ENCODE results near the gene KCNJ8. TPM values are rescaled to one million over a fixed set of nuclear protein-coding genes. Genes with fewer than 3 reads are reported as not detected.
"Not testable (repeated sequence)": the region's sequence is repeated elsewhere in the genome, so short reads cannot be mapped to it uniquely, and the experiment has no call there.

KCNJ8 gene
- total and polyA plus RNA-seq, 4 donors = 10.9 to 44.2 (median 27.2) TPM

DNA sequence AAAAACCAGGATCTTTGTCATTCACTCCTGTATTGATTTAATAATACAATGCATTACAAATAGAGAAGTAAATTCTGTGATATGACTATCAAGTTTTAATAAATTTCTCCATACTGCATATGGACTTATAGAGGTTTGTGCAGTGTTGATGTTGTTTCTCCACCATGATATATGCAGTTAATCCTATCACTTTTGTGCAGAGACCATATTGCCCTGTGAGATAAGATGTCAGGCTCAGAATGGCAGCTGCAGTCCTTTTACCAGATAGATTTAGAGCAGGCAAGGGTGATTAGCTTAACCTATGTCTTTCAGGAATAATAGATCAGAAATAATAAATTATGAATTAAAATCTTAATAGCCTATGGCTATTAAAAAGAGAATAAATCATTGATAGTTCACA is 38.6 kb upstream of the KCNJ8 start (continued):
- TF ChIP-seq, protein P1, sequence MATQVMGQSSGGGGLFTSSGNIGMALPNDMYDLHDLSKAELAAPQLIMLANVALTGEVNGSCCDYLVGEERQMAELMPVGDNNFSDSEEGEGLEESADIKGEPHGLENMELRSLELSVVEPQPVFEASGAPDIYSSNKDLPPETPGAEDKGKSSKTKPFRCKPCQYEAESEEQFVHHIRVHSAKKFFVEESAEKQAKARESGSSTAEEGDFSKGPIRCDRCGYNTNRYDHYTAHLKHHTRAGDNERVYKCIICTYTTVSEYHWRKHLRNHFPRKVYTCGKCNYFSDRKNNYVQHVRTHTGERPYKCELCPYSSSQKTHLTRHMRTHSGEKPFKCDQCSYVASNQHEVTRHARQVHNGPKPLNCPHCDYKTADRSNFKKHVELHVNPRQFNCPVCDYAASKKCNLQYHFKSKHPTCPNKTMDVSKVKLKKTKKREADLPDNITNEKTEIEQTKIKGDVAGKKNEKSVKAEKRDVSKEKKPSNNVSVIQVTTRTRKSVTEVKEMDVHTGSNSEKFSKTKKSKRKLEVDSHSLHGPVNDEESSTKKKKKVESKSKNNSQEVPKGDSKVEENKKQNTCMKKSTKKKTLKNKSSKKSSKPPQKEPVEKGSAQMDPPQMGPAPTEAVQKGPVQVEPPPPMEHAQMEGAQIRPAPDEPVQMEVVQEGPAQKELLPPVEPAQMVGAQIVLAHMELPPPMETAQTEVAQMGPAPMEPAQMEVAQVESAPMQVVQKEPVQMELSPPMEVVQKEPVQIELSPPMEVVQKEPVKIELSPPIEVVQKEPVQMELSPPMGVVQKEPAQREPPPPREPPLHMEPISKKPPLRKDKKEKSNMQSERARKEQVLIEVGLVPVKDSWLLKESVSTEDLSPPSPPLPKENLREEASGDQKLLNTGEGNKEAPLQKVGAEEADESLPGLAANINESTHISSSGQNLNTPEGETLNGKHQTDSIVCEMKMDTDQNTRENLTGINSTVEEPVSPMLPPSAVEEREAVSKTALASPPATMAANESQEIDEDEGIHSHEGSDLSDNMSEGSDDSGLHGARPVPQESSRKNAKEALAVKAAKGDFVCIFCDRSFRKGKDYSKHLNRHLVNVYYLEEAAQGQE (IDR thresholded peaks at IDR 0.05) = no peak
- TF ChIP-seq, protein P2, sequence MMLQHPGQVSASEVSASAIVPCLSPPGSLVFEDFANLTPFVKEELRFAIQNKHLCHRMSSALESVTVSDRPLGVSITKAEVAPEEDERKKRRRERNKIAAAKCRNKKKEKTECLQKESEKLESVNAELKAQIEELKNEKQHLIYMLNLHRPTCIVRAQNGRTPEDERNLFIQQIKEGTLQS (IDR thresholded peaks at IDR 0.05) = no peak
- TF ChIP-seq RAD21 (IDR thresholded peaks at IDR 0.05) = no peak
- no peak for TF ChIP-seq EGR1 (IDR thresholded peaks at IDR 0.05; ENCODE audit: low read depth in 2 of 2)
- no peak for TF ChIP-seq NR2F2 (IDR thresholded peaks at IDR 0.05)
- no peak for TF ChIP-seq YY1 (IDR thresholded peaks at IDR 0.05)

DNA sequence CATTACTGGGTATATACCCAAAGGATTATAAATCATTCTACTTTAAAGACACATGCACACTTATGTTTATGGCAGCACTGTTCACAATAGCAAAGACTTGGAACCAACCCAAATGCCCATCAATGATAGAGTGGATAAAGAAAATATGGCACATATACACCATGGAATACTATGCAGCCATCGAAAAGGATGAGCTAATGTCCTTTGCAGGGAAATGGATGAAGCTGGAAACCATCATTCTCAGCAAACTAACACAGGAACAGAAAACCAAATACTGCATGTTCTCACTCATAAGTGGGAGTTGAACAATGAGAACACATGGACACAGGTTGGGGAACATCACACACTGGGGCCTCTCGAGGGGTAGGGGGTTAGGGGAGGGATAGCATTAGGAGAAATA is 37.8 kb upstream of the KCNJ8 start:
- not testable (repeated sequence) for H3K4me3 ChIP-seq (ENCODE audit: low read depth in 1 of 3, low read length in 3 of 3); H3K27ac ChIP-seq (ENCODE audit: low read depth in 1 of 2, low read length in 2 of 2); H3K9me3 ChIP-seq (ENCODE audit: control insufficient read depth in 4 of 4, low read length in 3 of 4); H3K9ac ChIP-seq (ENCODE audit: low read depth in 1 of 2, low read length in 2 of 2); DNase-seq (ENCODE audit: low spot score); H3K27me3 ChIP-seq (ENCODE audit: control insufficient read depth in 4 of 4, insufficient read depth in 4 of 4, low read length in 3 of 4)
- H3K4me1 ChIP-seq (ENCODE audit: control insufficient read depth in 4 of 4, insufficient read depth in 4 of 4, low read length in 3 of 4) = peaks cover 1 to 41% (median 26%) of the 10 kb centered on the region in 4 donors
- H3K36me3 ChIP-seq (ENCODE audit: control insufficient read depth in 4 of 4, insufficient read depth in 3 of 4, low read depth in 1 of 4, low read length in 3 of 4) = peaks cover 0 to 15% (median 4%) of the 10 kb centered on the region in 4 donors
- 95% methylated on average over 2 of the region's 2 CpGs for WGBS

- DNase-seq (ENCODE audit: low spot score) = no peak
- Histone ChIP-seq H3K4me3 (ENCODE audit: low read depth in 1 of 3, low read length in 3 of 3) (no peak overlapping the region), H3K9me3 (ENCODE audit: control insufficient read depth in 4 of 4, low read length in 3 of 4) (no peaks in the 10 kb centered on the region), H3K27me3 (ENCODE audit: control insufficient read depth in 4 of 4, insufficient read depth in 4 of 4, low read length in 3 of 4) (no peaks in the 10 kb centered on the region), H3K27ac (ENCODE audit: low read depth in 1 of 2, low read length in 2 of 2) (no peak overlapping the region), H3K9ac (ENCODE audit: low read depth in 1 of 2, low read length in 2 of 2) (no peak overlapping the region), H3K4me1 (ENCODE audit: control insufficient read depth in 4 of 4, insufficient read depth in 4 of 4, low read length in 3 of 4) (peaks cover 2 to 31% (median 11%) of the 10 kb centered on the region in 4 donors), H3K36me3 (ENCODE audit: control insufficient read depth in 4 of 4, insufficient read depth in 3 of 4, low read depth in 1 of 4, low read length in 3 of 4) (peaks cover 0 to 22% (median 13%) of the 10 kb centered on the region in 4 donors)
- no peak for TF ChIP-seq JUND (IDR thresholded peaks at IDR 0.05)
- no peak for TF ChIP-seq RAD21 (IDR thresholded peaks at IDR 0.05)
- no peak for TF ChIP-seq NR2F2 (IDR thresholded peaks at IDR 0.05)
- TF ChIP-seq GABPA (IDR thresholded peaks at IDR 0.05 in 1 of 2, conservative IDR thresholded peaks at IDR 0.05 in 1 of 2) = no peak
- TF ChIP-seq TAF1 (conservative IDR thresholded peaks at IDR 0.05) = no peak
- TF ChIP-seq FOXA1 (IDR thresholded peaks at IDR 0.05) = no peak
- no peak for TF ChIP-seq FOXA2 (IDR thresholded peaks at IDR 0.05)
- TF ChIP-seq, protein P3, sequence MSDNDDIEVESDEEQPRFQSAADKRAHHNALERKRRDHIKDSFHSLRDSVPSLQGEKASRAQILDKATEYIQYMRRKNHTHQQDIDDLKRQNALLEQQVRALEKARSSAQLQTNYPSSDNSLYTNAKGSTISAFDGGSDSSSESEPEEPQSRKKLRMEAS (IDR thresholded peaks at IDR 0.05) = no peak
- no peak for TF ChIP-seq CTCF (IDR thresholded peaks at IDR 0.05; ENCODE audit: low read depth, low read length, missing input control)
- no peak for TF ChIP-seq ZBTB33 (IDR thresholded peaks at IDR 0.05)
- TF ChIP-seq YY1 (IDR thresholded peaks at IDR 0.05) = no peak
- no peak for TF ChIP-seq HNF4G (IDR thresholded peaks at IDR 0.05)
- no peak for TF ChIP-seq SP1 (IDR thresholded peaks at IDR 0.05)
- TF ChIP-seq, protein P1 (IDR thresholded peaks at IDR 0.05) = no peak
These were observed 34.6 kb upstream of the KCNJ8 start for GRCh38 chr12:21809100-21809499.
